ENCODE results near the gene CD200R1.

Gene CD200R1

GRCh38 chr3:112884678-112885290, 90.1 kb downstream of the CD200R1 start:
- no peak for DNase-seq (ENCODE audit: low read depth)

GRCh38 chr3:112881891-112882290, 93.0 kb downstream of the CD200R1 start:
- DNase-seq (ENCODE audit: low read depth) = no peak

- no peak for DNase-seq (ENCODE audit: low read depth)
These were observed 99.3 kb downstream of the CD200R1 start for GRCh38 chr3:112875561-112875960.

- DNase-seq (ENCODE audit: low read depth) = no peak
These were observed 100.2 kb downstream of the CD200R1 start for GRCh38 chr3:112874725-112875124.

GRCh38 chr3:112873632-112874031, 101.3 kb downstream of the CD200R1 start:
- DNase-seq (ENCODE audit: low read depth) = no peak

- DNase-seq (ENCODE audit: low read depth) = no peak
These were observed 103.2 kb downstream of the CD200R1 start for GRCh38 chr3:112871735-112872134.
